Lower lobe of right lung (tissue), 2 donors: Measurements from ENCODE around the gene HOTAIR. TPM values are rescaled to one million over a fixed set of nuclear protein-coding genes. Genes with fewer than 3 reads are reported as not detected.

ENCODE experiments used
- ATAC-seq, 2 donors: fragments of 200-7000 bp; cut with Tn5 transposase; one replicate each; pipeline ENCODE4 v1.9.1; 2020 to 2022; ENCODE audit warnings: mild to moderate bottlenecking in 2 of 2, moderate library complexity in 2 of 2
- DNase-seq: peaks from one replicate; pipeline ENCODE4 v3.0.0-alpha.2; 2020
- H3K27ac ChIP-seq: fragments of 200-600 bp; one replicate; pipeline ENCODE4 v1.8.0; 2022
- H3K27me3 ChIP-seq: fragments of 200-600 bp; one replicate; pipeline ENCODE4 v1.8.0; 2022; ENCODE audit warnings: low read depth
- H3K36me3 ChIP-seq: fragments of 200-600 bp; one replicate; pipeline ENCODE4 v1.8.0; 2022; ENCODE audit warnings: mild to moderate bottlenecking
- H3K4me1 ChIP-seq: fragments of 200-600 bp; one replicate; pipeline ENCODE4 v1.8.0; 2022
- H3K4me3 ChIP-seq: fragments of 200-600 bp; one replicate; pipeline ENCODE4 v1.8.0; 2022; ENCODE audit warnings: mild to moderate bottlenecking
- H3K9me3 ChIP-seq: fragments of 200-600 bp; one replicate; pipeline ENCODE4 v1.8.0; 2022
- CTCF ChIP-seq: fragments of 200-600 bp; IDR thresholded peaks from one replicate; pipeline ENCODE4 v1.8.0; 2022; ENCODE audit warnings: antibody characterized with exemption, mild to moderate bottlenecking
- intact Hi-C: fragments of 100-400 bp; cut with DNase I; formaldehyde crosslinking; loops from one replicate; pipeline ENCODE4 v1.11.0; 2022
- total RNA-seq: library from RNA; stranded (reverse); fragmentation: NEBNext Ultra II Directional; extraction: Animal tissue kit (Norgen Biotek cat#: 25700); gene quantifications from one replicate; pipeline ENCODE4 v1.2.1, GENCODE V29; 2021
- donor health status: DM: no; HTN: yes; CAD: no; lungs with severe emphysema.

Gene HOTAIR
- total RNA-seq, 1 donor from 2014 or later = not detected

GRCh38 chr12:53981634-53982565, 7.1 kb upstream of the HOTAIR start:
- ATAC-seq (no peak), DNase-seq (no peak)
- Histone ChIP-seq H3K27ac (no peak overlapping the region), H3K4me3 (no peak overlapping the region), H3K9me3 (no peaks in the 10 kb centered on the region), H3K27me3 (peaks cover 97% of the 10 kb centered on the region), H3K36me3 (no peaks in the 10 kb centered on the region), H3K4me1 (peaks cover 15% of the 10 kb centered on the region)
- intact Hi-C loops = no loop called here
- TF ChIP-seq CTCF = no peak

DNA sequence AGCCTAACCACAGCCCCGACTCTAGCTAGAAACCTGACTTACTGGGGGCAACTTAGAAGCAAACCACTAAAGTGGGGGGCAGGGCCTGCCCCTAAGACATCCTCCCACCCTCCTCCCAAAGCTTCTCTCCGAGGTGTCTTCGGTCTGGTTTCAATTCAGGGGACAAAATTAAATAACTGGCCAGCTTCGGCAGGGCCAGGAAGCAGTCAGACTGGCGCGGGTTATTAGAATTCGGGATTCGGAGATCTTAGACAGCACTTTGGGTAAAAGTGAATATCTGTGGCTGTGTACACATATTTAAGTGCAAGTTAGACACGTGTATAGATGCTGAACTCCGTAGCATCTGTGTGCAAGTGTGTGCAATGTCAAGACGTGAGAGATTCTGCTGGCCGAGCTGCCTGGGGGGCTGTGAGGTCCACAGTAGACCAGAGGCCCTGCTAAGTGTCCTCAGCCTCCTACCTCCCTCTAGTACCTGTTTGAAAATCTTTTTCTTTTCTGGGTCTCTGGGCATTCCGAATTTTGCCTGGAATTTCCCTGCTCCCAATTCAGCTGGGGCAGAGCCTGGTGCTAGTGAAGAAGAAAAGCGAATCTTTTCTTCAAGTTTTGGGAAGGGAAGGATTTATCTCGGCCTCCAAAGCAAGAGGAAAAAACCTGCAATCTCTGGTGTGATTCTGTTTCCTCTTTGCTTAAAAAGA, 6.2 kb upstream of the HOTAIR start:
- ATAC-seq = no peak
- DNase-seq = no peak
- intact Hi-C loops = no loop called here
- H3K4me1 ChIP-seq = peaks cover 11% of the 10 kb centered on the region
- no peak overlapping the region for H3K27ac ChIP-seq
- H3K9me3 ChIP-seq = no peaks in the 10 kb centered on the region
- peaks cover 97% of the 10 kb centered on the region for H3K27me3 ChIP-seq
- H3K4me3 ChIP-seq = no peak overlapping the region
- TF ChIP-seq CTCF = no peak
- no peaks in the 10 kb centered on the region for H3K36me3 ChIP-seq

- Histone ChIP-seq H3K9me3 (no peaks in the 10 kb centered on the region), H3K36me3 (no peaks in the 10 kb centered on the region), H3K27me3 (peaks cover 97% of the 10 kb centered on the region), H3K4me1 (peaks cover 7% of the 10 kb centered on the region), H3K4me3 (no peak overlapping the region), H3K27ac (no peak overlapping the region)
- DNase-seq (no peak), ATAC-seq (no peak)
- intact Hi-C loops = no loop called here
- TF ChIP-seq CTCF = no peak
Observed at GRCh38 chr12:53980104-53980801, 5.5 kb upstream of the HOTAIR start.

DNA sequence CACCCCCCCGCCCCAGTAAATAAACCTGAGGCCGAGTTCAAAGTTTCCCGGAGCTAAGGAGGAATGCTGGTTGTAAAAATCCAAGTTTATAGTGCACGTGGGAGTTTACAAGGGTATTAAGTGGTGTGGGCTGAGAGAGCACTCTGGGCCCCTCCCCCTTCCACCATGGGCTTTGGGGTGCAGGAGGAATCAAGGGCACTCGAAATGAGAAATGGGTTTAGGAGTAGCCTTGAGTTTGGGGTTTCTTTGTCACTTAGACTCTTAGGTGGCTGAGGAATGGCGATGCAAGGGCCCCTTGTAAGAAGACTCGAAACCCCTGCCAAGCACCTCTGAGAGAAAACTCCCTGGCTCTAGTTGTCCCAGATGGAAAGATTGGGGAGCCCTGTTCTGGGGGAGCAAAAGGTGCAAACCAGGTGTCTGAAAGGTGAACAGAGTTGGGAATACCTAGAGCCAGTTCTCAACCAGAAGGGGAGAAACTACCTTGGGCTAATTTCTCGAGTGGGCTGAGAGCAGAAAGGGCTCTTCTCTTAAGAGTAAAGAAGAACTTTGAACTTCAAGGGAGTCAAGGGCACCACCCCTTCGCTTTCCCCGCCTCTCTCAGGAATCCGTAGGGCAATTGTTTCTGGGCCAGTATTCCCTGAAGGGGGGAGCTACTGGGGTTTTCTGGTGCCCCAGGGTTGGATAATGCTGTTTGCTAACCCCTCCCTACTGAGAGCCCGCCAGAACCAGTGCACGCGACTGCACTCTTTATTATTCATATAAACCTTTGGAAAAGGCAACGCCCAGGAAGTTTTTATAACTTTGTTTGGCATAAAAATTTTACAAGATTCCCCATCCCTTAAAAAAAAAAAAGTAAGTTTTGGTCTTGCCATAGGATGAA, 4.0 kb upstream of the HOTAIR start:
- ATAC-seq (no peak), DNase-seq (no peak)
- no peaks in the 10 kb centered on the region for H3K9me3 ChIP-seq
- H3K27ac ChIP-seq = no peak overlapping the region
- H3K36me3 ChIP-seq = no peaks in the 10 kb centered on the region
- H3K4me3 ChIP-seq = no peak overlapping the region
- no peak for TF ChIP-seq CTCF
- peaks cover 10% of the 10 kb centered on the region for H3K4me1 ChIP-seq
- H3K27me3 ChIP-seq = peaks cover 96% of the 10 kb centered on the region
- intact Hi-C loops = no loop called here
